SK-N-SH (cell line): ENCODE data around the gene SMG7. TPM values are rescaled to one million over a fixed set of nuclear protein-coding genes. Genes with fewer than 3 reads are reported as not detected.

ENCODE experiments used
- CTCF ChIA-PET: fragments of 300-600, 350-600 bp; formaldehyde crosslinking; extraction: SDS; loops from one replicate; lab custom pipeline; 2021; lab: Yijun Ruan, JAX
- POLR2A ChIA-PET: fragments of 350-600 bp; sonication (Branson Sonifier 250); formaldehyde crosslinking; extraction: SDS; loops from one replicate; lab custom pipeline; 2020; ENCODE audit warnings: antibody characterized with exemption, inconsistent platforms; lab: Yijun Ruan, JAX
- DNase-seq: peaks from one replicate; pipeline ENCODE4 v3.0.0; 2012
- H2AFZ ChIP-seq: fragments of 200-600 bp; sonication (generic); 2 replicates; pipeline ENCODE4 v1.8.1; 2016; ENCODE audit warnings: antibody characterized with exemption, mild to moderate bottlenecking, low read depth
- H3F3A ChIP-seq: fragments of 200-600 bp; sonication (generic); replicated peaks from 2 replicates; pipeline ENCODE3; 2016; ENCODE audit warnings: antibody characterized with exemption, mild to moderate bottlenecking; ENCODE audit not compliant: insufficient read depth
- H3K27ac ChIP-seq, 2 experiments: fragments of 200-500 bp in 1 of 2; fragments of 200-600 bp in 1 of 2; sonication (Bioruptor generic) in 1 of 2; sonication (generic), shearing (Covaris generic) in 1 of 2; 2 replicates each; pipeline versions ENCODE4 v1.5.1 to v1.6.1; 2014 to 2016; ENCODE audit warnings: low read depth in 2 of 2, inconsistent platforms in 1 of 2, low read length in 1 of 2, mild to moderate bottlenecking in 1 of 2, mixed read lengths in 1 of 2
- H3K27me3 ChIP-seq: fragments of 200-600 bp; sonication (generic), shearing (Covaris generic); 2 replicates; pipeline ENCODE4 v1.6.1; 2016; ENCODE audit warnings: mixed run types; ENCODE audit not compliant: insufficient read depth
- H3K36me3 ChIP-seq, 2 experiments: fragments of 200-500 bp in 1 of 2; fragments of 200-600 bp in 1 of 2; sonication (Bioruptor generic) in 1 of 2; sonication (generic) in 1 of 2; replicated peaks in 1 of 2; 2 replicates each; pipeline versions ENCODE3 to v1.5.1; 2014 to 2016; ENCODE audit warnings: low read length in 1 of 2, mild to moderate bottlenecking in 1 of 2; ENCODE audit not compliant: insufficient read depth in 2 of 2, control insufficient read depth in 1 of 2
- H3K4me1 ChIP-seq, 2 experiments: fragments of 200-500 bp in 1 of 2; fragments of 200-600 bp in 1 of 2; sonication (Bioruptor generic) in 1 of 2; sonication (generic), shearing (Covaris generic) in 1 of 2; 2 replicates each; pipeline versions ENCODE4 v1.5.1 to v1.6.1; 2014 to 2016; ENCODE audit warnings: low read depth in 1 of 2, low read length in 1 of 2, mixed run types in 1 of 2; ENCODE audit not compliant: insufficient read depth in 2 of 2, control insufficient read depth in 1 of 2
- H3K4me2 ChIP-seq: fragments of 200-600 bp; sonication (generic), shearing (Covaris generic); 2 replicates; pipeline ENCODE4 v1.6.1; 2017; ENCODE audit warnings: mixed run types
- H3K4me3 ChIP-seq, 2 experiments: fragments of 200-500 bp in 1 of 2; fragments of 200-600 bp in 1 of 2; sonication (Bioruptor generic) in 1 of 2; sonication (generic), shearing (Covaris generic) in 1 of 2; 2 replicates each; pipeline versions ENCODE4 v1.5.1 to v1.8.1; 2014 to 2016; ENCODE audit warnings: low read depth in 2 of 2, inconsistent platforms in 1 of 2, low read length in 1 of 2, mild to moderate bottlenecking in 1 of 2, mixed read lengths in 1 of 2, moderate library complexity in 1 of 2
- H3K79me2 ChIP-seq: fragments of 200-600 bp; sonication (generic); 2 replicates; pipeline ENCODE4 v1.8.1; 2017; ENCODE audit warnings: mild to moderate bottlenecking; ENCODE audit not compliant: insufficient read depth
- H3K9ac ChIP-seq: fragments of 200-600 bp; sonication (generic); 2 replicates; pipeline ENCODE4 v1.6.1; 2017; ENCODE audit warnings: mixed run types
- H3K9me2 ChIP-seq: fragments of 200-600 bp; sonication (generic); 2 replicates; pipeline ENCODE4 v1.6.1; 2017; ENCODE audit warnings: mixed run types
- H3K9me3 ChIP-seq: fragments of 200-600 bp; sonication (generic); 2 replicates; pipeline ENCODE4 v1.6.1; 2017; ENCODE audit warnings: mixed run types, mild to moderate bottlenecking, moderate library complexity
- H4K20me1 ChIP-seq: fragments of 200-600 bp; sonication (generic); 2 replicates; pipeline ENCODE4 v1.6.1; 2017; ENCODE audit warnings: mild to moderate bottlenecking, mixed run types; ENCODE audit not compliant: insufficient read depth
- CTCF ChIP-seq: fragments of 200-600 bp; sonication (generic); IDR thresholded peaks from 2 replicates; pipeline ENCODE4 v1.6.1; 2017; ENCODE audit warnings: antibody characterized with exemption, mild to moderate bottlenecking, moderate library complexity
- EZH2phosphoT487 ChIP-seq: fragments of 200-600 bp; sonication (generic); IDR thresholded peaks from 2 replicates; pipeline ENCODE4 v1.6.1; 2017; ENCODE audit warnings: low read depth, mixed run types, mild to moderate bottlenecking, antibody characterized with exemption, moderate library complexity, borderline replicate concordance
- GABPA ChIP-seq: IDR thresholded peaks from 2 replicates; pipeline ENCODE4 v1.4.0; 2012; ENCODE audit warnings: low read depth, mild to moderate bottlenecking
- MAX ChIP-seq: IDR thresholded peaks from 2 replicates; pipeline ENCODE4 v1.4.0; 2012; ENCODE audit warnings: low read depth
- MEF2A ChIP-seq: IDR thresholded peaks from 2 replicates; pipeline ENCODE4 v1.4.0; 2012; ENCODE audit warnings: low read depth, borderline replicate concordance
- NRF1 ChIP-seq: IDR thresholded peaks from 2 replicates; pipeline ENCODE4 v1.6.1; 2012; ENCODE audit warnings: low read depth, mild to moderate bottlenecking, low read length
- POLR2AphosphoS5 ChIP-seq: IDR thresholded peaks from 2 replicates; pipeline ENCODE4 v1.6.1; 2012; ENCODE audit warnings: low read depth, low read length
- RAD21 ChIP-seq: IDR thresholded peaks from 2 replicates; pipeline ENCODE4 v1.6.1; 2012; ENCODE audit warnings: mild to moderate bottlenecking, low read length
- RFX5 ChIP-seq: IDR thresholded peaks from 2 replicates; pipeline ENCODE4 v1.6.1; 2012; ENCODE audit warnings: mild to moderate bottlenecking, improper control_type of control experiment, low read length
- TAF1 ChIP-seq: IDR thresholded peaks from 2 replicates; pipeline ENCODE4 v1.6.1; 2012; ENCODE audit warnings: low read depth, mild to moderate bottlenecking, low read length, moderate library complexity, borderline replicate concordance
- TCF12 ChIP-seq: IDR thresholded peaks from 2 replicates; pipeline ENCODE4 v1.4.0; 2012
- USF2 ChIP-seq: fragments of 150-350 bp; IDR thresholded peaks from 2 replicates; pipeline ENCODE4 v1.6.1; 2017; ENCODE audit warnings: antibody characterized with exemption, low read length, low read depth, borderline replicate concordance
- ZBTB33 ChIP-seq: IDR thresholded peaks from 2 replicates; pipeline ENCODE4 v1.4.0; 2012; ENCODE audit warnings: low read depth, borderline replicate concordance
- WGBS: methylation state at CpG from one replicate; pipeline ENCODE4 v1.1.6; 2017; ENCODE audit warnings: low lambda C conversion rate; 5-methylcytosine and 5-hydroxymethylcytosine counted together
- polyA plus RNA-seq, 3 experiments: library from polyadenylated mRNA; depleted of rRNA; stranded (reverse); fragments of >200 nt; gene quantifications; 2 replicates each; pipeline ENCODE4 v1.2.3, GENCODE V29; 2012

Gene SMG7
- polyA plus RNA-seq, 1 of the 3 experiments (the other 2 are of a cell fraction), result 19.8 TPM

- TF ChIP-seq RAD21, result no peak
- no peak for TF ChIP-seq NRF1
- TF ChIP-seq RFX5, result no peak
- TF ChIP-seq MEF2A, result no peak
- TF ChIP-seq POLR2AphosphoS5, result no peak
- no peak for TF ChIP-seq ZBTB33
- TF ChIP-seq TAF1, result no peak
- no peak for TF ChIP-seq GABPA
- no peak for TF ChIP-seq EZH2phosphoT487
- no peak for TF ChIP-seq TCF12
- TF ChIP-seq USF2, result no peak
- no peak for TF ChIP-seq MAX
- no peak for TF ChIP-seq CTCF
- H4K20me1 ChIP-seq, result no peaks in the 10 kb centered on the region
- H2AFZ ChIP-seq, result no peak overlapping the region
- no peaks in the 10 kb centered on the region for H3K27me3 ChIP-seq
- no peaks in the 10 kb centered on the region for H3K9me2 ChIP-seq
- H3K9me3 ChIP-seq, result no peaks in the 10 kb centered on the region
- H3K4me2 ChIP-seq, result no peak overlapping the region
- no peaks in the 10 kb centered on the region; a peak in 1 of 4 replicates for H3K4me1 ChIP-seq
- H3K4me3 ChIP-seq, result no peak overlapping the region
- H3K9ac ChIP-seq, result no peak overlapping the region
- CTCF ChIA-PET, result no interaction called here
- no peak overlapping the region for H3K27ac ChIP-seq
- no peak for DNase-seq
- POLR2A ChIA-PET, result no interaction called here
- 86% methylated on average over 4 of the region's 4 CpGs for WGBS
- H3K36me3 ChIP-seq, result peaks cover 93 to 95% of the 10 kb centered on the region in 2 experiments
- peaks cover 23% of the 10 kb centered on the region for H3F3A ChIP-seq
- H3K79me2 ChIP-seq, result no peaks in the 10 kb centered on the region
These were observed 65.1 kb downstream of the SMG7 start for GRCh38 chr1:183537405-183537804.
